ENCODE results near the gene MRPL30. TPM values are rescaled to one million over a fixed set of nuclear protein-coding genes. Genes with fewer than 3 reads are reported as not detected.
A peak's percentile ranks its signal among the peaks of the same experiment; 100 is the strongest.

MRPL30 gene
- total RNA-seq, 1 donor from 2014 or later: 110 TPM

DNA sequence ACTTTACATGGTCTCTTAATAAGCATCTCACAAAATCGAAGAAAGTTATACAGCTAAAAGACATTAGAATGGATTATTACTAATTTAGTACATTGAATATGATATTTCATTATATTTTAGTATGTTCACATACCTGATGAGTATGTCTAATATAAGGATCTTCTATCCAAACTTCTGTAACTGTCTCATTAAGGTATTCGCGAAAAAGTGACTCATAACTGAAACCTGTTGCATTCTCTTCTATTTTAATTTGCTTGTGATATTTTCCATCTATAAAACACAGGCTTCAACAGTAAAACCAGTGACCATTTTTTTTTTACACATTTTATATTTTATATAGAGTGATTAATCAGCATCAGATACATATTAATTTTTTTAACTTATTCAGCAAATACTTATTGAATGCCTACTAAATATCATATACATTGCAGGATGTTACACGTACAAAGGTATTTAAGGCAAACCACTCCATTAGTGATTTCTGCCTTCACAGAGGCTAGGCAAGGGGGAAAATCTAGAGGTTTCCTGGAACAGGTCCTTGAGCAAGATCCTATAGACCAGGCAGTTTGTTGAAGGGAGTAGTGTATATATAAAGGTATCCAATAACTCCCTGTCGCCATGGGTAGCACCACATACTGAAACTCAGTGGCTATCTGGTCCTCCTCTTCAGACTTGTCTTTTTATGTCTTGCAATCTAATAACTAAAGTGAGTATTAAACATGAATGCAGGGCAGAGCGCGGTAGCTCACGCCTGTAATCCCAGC lies 9.4 kb upstream of the MRPL30 start:
- Histone ChIP-seq H3K4me2 (no peak overlapping the region), H3K9ac (no peak overlapping the region), H3K9me3 (ENCODE audit: low read depth) (no peaks in the 10 kb centered on the region), H3F3A (ENCODE audit: low read depth) (no peaks in the 10 kb centered on the region), H3K27me3 (no peaks in the 10 kb centered on the region), H3K27ac (no peak overlapping the region), H3K36me3 (peaks cover 8% of the 10 kb centered on the region), H3K4me3 (no peak overlapping the region), H2AFZ (replicated peaks) (no peak overlapping the region), H4K20me1 (ENCODE audit: low read depth) (no peaks in the 10 kb centered on the region), H3K4me1 (no peaks in the 10 kb centered on the region), H3K79me2 (ENCODE audit: low read depth) (peaks cover 6% of the 10 kb centered on the region)
- H3K36me3 Mint-ChIP-seq: no peaks in the 10 kb centered on the region
- no peak for DNase-seq (ENCODE audit: low spot score)
- no peaks in the 10 kb centered on the region for H3K4me1 Mint-ChIP-seq
- no peak overlapping the region for H3K27ac Mint-ChIP-seq
- H3K4me3 Mint-ChIP-seq: no peak overlapping the region
- H3K9me3 Mint-ChIP-seq: no peaks in the 10 kb centered on the region
- no peaks in the 10 kb centered on the region for H3K27me3 Mint-ChIP-seq (ENCODE audit: insufficient read depth, low read depth)
- TF ChIP-seq, protein P1, sequence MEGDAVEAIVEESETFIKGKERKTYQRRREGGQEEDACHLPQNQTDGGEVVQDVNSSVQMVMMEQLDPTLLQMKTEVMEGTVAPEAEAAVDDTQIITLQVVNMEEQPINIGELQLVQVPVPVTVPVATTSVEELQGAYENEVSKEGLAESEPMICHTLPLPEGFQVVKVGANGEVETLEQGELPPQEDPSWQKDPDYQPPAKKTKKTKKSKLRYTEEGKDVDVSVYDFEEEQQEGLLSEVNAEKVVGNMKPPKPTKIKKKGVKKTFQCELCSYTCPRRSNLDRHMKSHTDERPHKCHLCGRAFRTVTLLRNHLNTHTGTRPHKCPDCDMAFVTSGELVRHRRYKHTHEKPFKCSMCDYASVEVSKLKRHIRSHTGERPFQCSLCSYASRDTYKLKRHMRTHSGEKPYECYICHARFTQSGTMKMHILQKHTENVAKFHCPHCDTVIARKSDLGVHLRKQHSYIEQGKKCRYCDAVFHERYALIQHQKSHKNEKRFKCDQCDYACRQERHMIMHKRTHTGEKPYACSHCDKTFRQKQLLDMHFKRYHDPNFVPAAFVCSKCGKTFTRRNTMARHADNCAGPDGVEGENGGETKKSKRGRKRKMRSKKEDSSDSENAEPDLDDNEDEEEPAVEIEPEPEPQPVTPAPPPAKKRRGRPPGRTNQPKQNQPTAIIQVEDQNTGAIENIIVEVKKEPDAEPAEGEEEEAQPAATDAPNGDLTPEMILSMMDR (IDR thresholded peaks at IDR 0.05): no peak
- TF ChIP-seq EZH2phosphoT487 (IDR thresholded peaks at IDR 0.05): no peak
- no peak for TF ChIP-seq EZH2 (IDR thresholded peaks at IDR 0.05)

DNA sequence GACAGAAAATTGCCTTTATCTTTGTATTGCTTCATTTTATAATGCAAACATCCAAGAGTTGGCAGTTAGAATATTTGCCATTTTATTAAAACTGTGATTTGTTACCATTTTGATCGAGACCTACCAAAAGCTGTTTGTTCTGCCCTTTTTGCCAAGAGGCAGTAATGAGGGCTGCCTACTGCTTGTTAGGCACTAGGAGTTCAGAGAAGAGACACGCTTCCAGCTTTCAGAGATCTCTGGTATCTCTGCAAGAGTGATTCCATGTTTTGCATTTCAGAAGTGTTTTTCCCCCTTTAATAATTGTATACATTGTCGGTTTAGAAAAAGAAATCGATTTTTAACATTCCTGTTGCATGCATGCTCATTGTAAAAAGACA lies 628 bp downstream of the MRPL30 start:
- H3K9me3 Mint-ChIP-seq: no peaks in the 10 kb centered on the region
- H3K27me3 Mint-ChIP-seq (ENCODE audit: insufficient read depth, low read depth): no peaks in the 10 kb centered on the region
- H3K27ac Mint-ChIP-seq: peak overlapping the region; percentile 82
- Histone ChIP-seq H3K36me3 (no peaks in the 10 kb centered on the region), H3K4me3 (peak overlapping the region; percentile 88), H3K4me1 (peaks cover 15% of the 10 kb centered on the region), H3K27ac (peak overlapping the region; percentile 68), H3K9me3 (ENCODE audit: low read depth) (no peaks in the 10 kb centered on the region), H3K9ac (peak overlapping the region; percentile 73), H3F3A (ENCODE audit: low read depth) (peaks cover 12% of the 10 kb centered on the region), H3K4me2 (peak overlapping the region; percentile 87), H2AFZ (replicated peaks) (no peak overlapping the region), H3K79me2 (ENCODE audit: low read depth) (peaks cover 82% of the 10 kb centered on the region), H4K20me1 (ENCODE audit: low read depth) (peaks cover 5% of the 10 kb centered on the region), H3K27me3 (no peaks in the 10 kb centered on the region)
- peak; percentile 27 for DNase-seq (ENCODE audit: low spot score)
- peak overlapping the region; percentile 100 for H3K4me3 Mint-ChIP-seq
- peaks cover 25% of the 10 kb centered on the region for H3K4me1 Mint-ChIP-seq
- H3K36me3 Mint-ChIP-seq: no peaks in the 10 kb centered on the region
- TF ChIP-seq, protein P1 (IDR thresholded peaks at IDR 0.05): no peak
- no peak for TF ChIP-seq EZH2phosphoT487 (IDR thresholded peaks at IDR 0.05)
- no peak for TF ChIP-seq EZH2 (IDR thresholded peaks at IDR 0.05)

DNA sequence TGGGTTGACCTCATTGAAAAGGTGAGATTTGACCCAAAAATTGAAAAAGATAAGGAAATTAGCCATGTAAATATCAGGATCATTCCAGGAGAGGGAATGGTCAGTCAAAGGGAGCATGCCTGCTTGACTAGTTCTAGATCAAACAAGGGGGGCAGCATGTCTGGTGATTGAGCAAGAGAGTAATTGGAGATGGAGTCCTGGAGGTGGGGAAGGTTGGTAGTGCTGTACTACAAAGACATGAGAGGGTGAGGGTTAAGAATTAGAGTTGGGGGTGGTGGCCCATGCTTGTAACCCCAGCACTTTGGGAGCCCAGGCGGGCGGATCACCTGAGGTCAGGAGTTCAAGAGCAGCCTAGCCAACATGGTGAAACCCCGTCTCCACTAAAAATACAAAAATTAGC lies 2.0 kb downstream of the MRPL30 start:
- H3K4me2 ChIP-seq: peak overlapping the region; percentile 87
- no peak overlapping the region for H3K27ac Mint-ChIP-seq
- no peaks in the 10 kb centered on the region for H3K27me3 Mint-ChIP-seq (ENCODE audit: insufficient read depth, low read depth)
- H4K20me1 ChIP-seq (ENCODE audit: low read depth): peaks cover 14% of the 10 kb centered on the region
- H3K36me3 ChIP-seq: no peaks in the 10 kb centered on the region
- peak overlapping the region; percentile 88 for H3K4me3 ChIP-seq
- H3K36me3 Mint-ChIP-seq: peaks cover 2% of the 10 kb centered on the region
- no peak overlapping the region for H3K9ac ChIP-seq
- DNase-seq (ENCODE audit: low spot score): no peak
- TF ChIP-seq, protein P1 (IDR thresholded peaks at IDR 0.05): no peak
- no peak for TF ChIP-seq EZH2phosphoT487 (IDR thresholded peaks at IDR 0.05)
- TF ChIP-seq EZH2 (IDR thresholded peaks at IDR 0.05): no peak
- H3K9me3 ChIP-seq (ENCODE audit: low read depth): no peaks in the 10 kb centered on the region
- no peaks in the 10 kb centered on the region for H3K9me3 Mint-ChIP-seq
- H3K4me3 Mint-ChIP-seq: peak overlapping the region; percentile 100
- H3K79me2 ChIP-seq (ENCODE audit: low read depth): peaks cover 94% of the 10 kb centered on the region
- H3K27me3 ChIP-seq: no peaks in the 10 kb centered on the region
- H2AFZ ChIP-seq (replicated peaks): no peak overlapping the region
- H3K27ac ChIP-seq: no peak overlapping the region
- peaks cover 15% of the 10 kb centered on the region for H3K4me1 ChIP-seq
- H3K4me1 Mint-ChIP-seq: peaks cover 25% of the 10 kb centered on the region
- peaks cover 12% of the 10 kb centered on the region for H3F3A ChIP-seq (ENCODE audit: low read depth)

Data from neural progenitor cell (in vitro differentiated cells).